WTC11 (cell line): ENCODE data around the gene ANKRD30B.
"Not testable (repeated sequence)": the region's sequence is repeated elsewhere in the genome, so short reads cannot be mapped to it uniquely, and the experiment has no call there.

Experiments used
- SMAD4 ChIP-seq: sonication (generic); formaldehyde crosslinking; IDR thresholded peaks from 2 replicates; pipeline ENCODE4 v1.8.0; 2022; ENCODE audit warnings: mild to moderate bottlenecking, missing genetic modification reagents
- TF ChIP-seq, protein P1 (sequence below): sonication (generic); formaldehyde crosslinking; IDR thresholded peaks from 2 replicates; pipeline ENCODE4 v1.8.0; 2022; ENCODE audit warnings: mild to moderate bottlenecking, missing genetic modification reagents

DNA sequence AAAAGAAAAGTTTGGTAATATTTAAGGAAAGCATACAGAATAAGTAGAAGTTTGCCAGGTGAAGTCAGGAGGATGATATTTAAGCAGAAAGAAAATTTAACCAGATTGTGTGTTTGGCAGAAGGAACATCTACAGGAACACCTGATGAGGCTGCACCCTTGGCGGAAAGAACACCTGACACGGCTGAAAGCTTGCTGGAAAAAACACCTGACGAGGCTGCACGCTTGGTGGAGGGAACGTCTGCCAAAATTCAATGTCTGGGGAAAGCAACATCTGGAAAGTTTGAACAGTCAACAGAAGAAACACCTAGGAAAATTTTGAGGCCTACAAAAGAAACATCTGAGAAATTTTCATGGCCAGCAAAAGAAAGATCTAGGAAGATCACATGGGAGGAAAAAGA, 15.6 kb downstream of the ANKRD30B start:
- TF ChIP-seq SMAD4 (CRISPR knock-in tag): not testable (repeated sequence)
- TF ChIP-seq, protein P1, sequence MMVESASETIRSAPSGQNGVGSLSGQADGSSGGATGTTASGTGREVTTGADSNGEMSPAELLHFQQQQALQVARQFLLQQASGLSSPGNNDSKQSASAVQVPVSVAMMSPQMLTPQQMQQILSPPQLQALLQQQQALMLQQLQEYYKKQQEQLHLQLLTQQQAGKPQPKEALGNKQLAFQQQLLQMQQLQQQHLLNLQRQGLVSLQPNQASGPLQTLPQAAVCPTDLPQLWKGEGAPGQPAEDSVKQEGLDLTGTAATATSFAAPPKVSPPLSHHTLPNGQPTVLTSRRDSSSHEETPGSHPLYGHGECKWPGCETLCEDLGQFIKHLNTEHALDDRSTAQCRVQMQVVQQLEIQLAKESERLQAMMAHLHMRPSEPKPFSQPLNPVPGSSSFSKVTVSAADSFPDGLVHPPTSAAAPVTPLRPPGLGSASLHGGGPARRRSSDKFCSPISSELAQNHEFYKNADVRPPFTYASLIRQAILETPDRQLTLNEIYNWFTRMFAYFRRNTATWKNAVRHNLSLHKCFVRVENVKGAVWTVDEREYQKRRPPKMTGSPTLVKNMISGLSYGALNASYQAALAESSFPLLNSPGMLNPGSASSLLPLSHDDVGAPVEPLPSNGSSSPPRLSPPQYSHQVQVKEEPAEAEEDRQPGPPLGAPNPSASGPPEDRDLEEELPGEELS (CRISPR knock-in tag): not testable (repeated sequence)
